Lower leg skin (tissue), 3 donors: ENCODE results near the gene POLL.

Experiments
- POLR2A ChIP-seq, 2 donors: fragments of 450-650 bp; IDR thresholded peaks; one replicate each; pipeline ENCODE4 v1.6.1; 2016 to 2017; ENCODE audit warnings: antibody characterized with exemption in 2 of 2, mild to moderate bottlenecking in 1 of 2, moderate library complexity in 1 of 2
- TF ChIP-seq, protein P1 (sequence below), 3 donors: fragments of 450-650 bp; IDR thresholded peaks; one replicate each; pipeline ENCODE4 v1.5.1; 2016; ENCODE audit warnings: antibody characterized with exemption in 3 of 3, mild to moderate bottlenecking in 3 of 3, moderate library complexity in 2 of 3

DNA sequence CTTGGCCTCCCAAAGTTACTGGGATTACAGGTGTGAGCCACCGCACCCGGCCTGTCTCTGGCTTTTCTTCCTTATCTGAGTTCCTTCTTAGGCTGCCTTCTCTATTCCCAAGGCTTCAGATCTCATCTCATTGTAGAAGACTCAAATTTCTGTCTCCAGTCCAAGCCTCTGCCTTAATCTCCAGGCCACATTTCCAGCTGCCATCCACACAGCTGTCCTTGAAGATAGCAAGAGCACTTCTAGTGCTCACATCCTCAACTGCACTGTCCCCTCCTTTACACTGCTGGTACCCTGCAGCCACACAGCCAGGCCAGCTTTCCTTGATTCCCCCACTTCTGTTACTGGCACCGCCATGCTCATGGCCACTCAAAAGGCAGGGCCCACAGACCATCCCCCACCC, 35.6 kb downstream of the POLL start:
- TF ChIP-seq, protein P1, sequence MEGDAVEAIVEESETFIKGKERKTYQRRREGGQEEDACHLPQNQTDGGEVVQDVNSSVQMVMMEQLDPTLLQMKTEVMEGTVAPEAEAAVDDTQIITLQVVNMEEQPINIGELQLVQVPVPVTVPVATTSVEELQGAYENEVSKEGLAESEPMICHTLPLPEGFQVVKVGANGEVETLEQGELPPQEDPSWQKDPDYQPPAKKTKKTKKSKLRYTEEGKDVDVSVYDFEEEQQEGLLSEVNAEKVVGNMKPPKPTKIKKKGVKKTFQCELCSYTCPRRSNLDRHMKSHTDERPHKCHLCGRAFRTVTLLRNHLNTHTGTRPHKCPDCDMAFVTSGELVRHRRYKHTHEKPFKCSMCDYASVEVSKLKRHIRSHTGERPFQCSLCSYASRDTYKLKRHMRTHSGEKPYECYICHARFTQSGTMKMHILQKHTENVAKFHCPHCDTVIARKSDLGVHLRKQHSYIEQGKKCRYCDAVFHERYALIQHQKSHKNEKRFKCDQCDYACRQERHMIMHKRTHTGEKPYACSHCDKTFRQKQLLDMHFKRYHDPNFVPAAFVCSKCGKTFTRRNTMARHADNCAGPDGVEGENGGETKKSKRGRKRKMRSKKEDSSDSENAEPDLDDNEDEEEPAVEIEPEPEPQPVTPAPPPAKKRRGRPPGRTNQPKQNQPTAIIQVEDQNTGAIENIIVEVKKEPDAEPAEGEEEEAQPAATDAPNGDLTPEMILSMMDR (IDR thresholded peaks at IDR 0.05), result no peak
- TF ChIP-seq POLR2A (IDR thresholded peaks at IDR 0.05), result no peak
